ENCODE results near the gene FBXW5.

Gene FBXW5

DNA sequence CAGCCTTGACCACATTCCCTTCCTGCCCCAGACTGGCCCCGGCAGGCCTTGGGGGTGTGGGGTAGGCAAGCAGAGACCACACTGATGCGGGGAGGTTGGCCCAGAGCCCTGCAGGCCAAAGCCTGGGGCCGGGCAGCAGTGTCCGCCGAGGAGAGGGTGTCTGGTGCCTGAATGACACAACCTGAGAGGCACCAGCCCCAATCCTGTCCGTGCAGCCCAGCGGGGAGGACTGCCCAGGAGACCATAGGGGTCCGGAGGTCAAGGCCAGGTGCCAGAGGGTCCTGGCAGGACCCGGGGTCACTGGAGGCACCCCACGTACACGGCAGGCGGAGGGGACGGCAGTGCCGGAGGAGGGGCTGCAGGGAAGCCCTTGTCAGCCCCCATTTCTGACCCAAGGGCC lies 27.2 kb upstream of the FBXW5 start:
- H3K4me1 Mint-ChIP-seq, result peaks cover 15% of the 10 kb centered on the region
- no peak overlapping the region for H3K4me3 Mint-ChIP-seq
- DNase-seq, result no peak

DNA sequence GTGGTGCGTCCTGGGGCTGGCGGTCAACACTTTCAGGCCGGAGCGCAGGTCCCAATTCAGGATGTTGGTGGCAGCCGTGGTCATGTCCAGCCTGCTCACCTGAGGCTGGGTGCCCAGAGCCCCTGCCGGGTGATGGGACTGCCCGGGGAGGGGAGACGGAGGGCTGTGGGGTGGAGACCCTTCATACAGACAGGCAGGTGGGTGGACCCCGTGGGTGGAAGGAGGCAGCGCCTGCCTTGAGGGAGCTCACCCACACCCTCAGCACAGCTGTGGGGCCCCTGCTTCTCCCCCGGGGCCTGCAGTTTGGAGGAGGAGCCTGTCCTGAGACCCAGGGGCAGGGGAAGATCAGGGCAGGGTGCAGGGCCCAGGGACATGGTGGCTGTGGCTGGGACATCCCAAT lies 25.8 kb upstream of the FBXW5 start:
- no peak for ATAC-seq
- no peak overlapping the region for H3K4me3 Mint-ChIP-seq
- H3K9me3 Mint-ChIP-seq, result no peaks in the 10 kb centered on the region
- no peaks in the 10 kb centered on the region for H3K36me3 Mint-ChIP-seq (ENCODE audit: low read depth)
- H3K27me3 Mint-ChIP-seq, result no peaks in the 10 kb centered on the region
- DNase-seq, result no peak
- H3K27ac Mint-ChIP-seq, result no peak overlapping the region
- peaks cover 18% of the 10 kb centered on the region for H3K4me1 Mint-ChIP-seq

More for the DNA sequence above, 27.2 kb upstream of the FBXW5 start:
- Mint-ChIP-seq H3K27me3 (peaks cover 2% of the 10 kb centered on the region), H3K36me3 (ENCODE audit: low read depth) (no peaks in the 10 kb centered on the region), H3K9me3 (no peaks in the 10 kb centered on the region), H3K27ac (no peak overlapping the region)
- ATAC-seq, result no peak

DNA sequence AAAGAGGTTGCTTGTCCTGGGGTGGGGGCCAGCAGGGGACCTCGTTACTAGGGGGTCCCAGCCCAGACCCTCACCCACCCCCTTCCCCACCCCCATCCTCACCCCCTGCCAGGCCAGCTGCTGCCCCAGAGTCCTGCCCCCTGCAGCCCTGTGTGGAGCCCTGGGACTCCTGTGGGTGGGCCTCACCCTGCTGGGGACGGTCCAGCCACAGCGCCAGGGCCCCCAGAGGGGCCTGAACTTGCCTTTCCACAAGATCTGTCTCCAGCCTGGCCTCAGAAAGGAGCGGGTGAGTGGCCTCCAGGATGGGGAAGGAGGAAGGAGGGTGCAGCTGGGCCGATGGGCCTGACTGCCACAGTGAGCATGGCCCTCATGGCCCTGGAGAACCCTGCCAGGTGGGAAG lies 25.2 kb upstream of the FBXW5 start:
- Mint-ChIP-seq H3K36me3 (ENCODE audit: low read depth) (no peaks in the 10 kb centered on the region), H3K4me1 (peaks cover 15% of the 10 kb centered on the region), H3K9me3 (no peaks in the 10 kb centered on the region), H3K27me3 (no peaks in the 10 kb centered on the region), H3K4me3 (no peak overlapping the region), H3K27ac (no peak overlapping the region)
- ATAC-seq (no peak), DNase-seq (no peak)

DNA sequence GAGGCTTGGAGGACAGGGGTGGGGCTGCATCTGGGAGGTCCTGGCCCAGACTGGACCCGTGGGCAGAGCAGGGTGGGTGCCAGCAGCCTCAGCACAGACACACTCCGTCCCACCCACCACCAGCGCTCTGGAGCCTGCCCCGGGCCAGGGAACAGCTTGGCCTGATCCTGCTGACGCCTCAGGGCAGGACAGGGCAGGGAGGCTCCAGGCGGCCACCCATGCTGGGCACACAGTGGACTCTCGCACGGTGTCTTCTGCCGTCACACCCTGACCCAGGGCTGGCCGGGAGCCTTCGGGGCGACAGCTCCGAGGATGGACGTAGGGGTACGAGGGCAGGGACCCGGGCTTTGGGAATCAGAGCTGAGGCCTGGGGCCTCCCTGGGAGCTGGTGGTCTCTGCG lies 24.6 kb upstream of the FBXW5 start:
- ATAC-seq (no peak), DNase-seq (no peak)
- Mint-ChIP-seq H3K9me3 (no peaks in the 10 kb centered on the region), H3K4me1 (peaks cover 20% of the 10 kb centered on the region), H3K27ac (no peak overlapping the region), H3K4me3 (no peak overlapping the region), H3K27me3 (no peaks in the 10 kb centered on the region), H3K36me3 (ENCODE audit: low read depth) (no peaks in the 10 kb centered on the region)

DNA sequence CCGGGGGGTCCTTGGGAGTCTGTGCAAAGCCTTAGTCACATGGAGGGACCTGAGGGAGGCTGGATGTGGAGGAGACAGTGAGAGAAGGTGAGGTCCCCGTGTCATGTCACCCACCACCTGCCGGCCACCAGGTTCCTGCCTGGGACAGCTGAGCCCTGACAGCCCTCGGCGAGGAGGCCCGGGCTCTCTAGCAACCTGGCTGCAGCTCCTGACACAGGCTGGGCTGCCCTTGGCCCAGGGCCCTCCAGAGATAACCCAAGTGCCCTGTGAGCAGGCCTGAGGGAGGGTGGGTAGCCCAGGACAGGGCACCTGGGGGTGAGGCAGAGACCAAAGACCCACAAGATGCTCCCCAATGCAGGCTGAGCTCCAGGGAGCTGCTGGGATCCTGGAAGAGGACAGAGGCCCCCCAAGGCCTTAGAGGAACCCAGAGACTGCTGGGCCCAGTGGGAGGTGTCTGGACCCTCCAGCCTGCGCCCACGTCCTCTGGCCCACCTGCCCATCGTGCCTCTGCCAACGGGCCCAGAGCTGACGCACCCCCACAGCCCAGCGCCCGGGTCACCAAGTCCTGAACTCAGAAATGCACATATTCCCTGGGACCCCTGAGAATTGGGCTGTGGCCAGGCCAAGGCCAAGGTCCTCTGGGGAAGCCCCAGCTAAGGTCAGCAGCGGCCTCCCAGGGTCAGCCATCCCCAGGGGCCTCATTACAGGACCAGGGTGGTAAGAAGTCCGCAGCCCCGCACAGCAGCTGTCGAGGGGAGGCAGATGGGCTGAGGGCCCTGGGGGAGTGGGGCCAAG lies 24.0 kb upstream of the FBXW5 start:
- no peak for DNase-seq
- H3K36me3 Mint-ChIP-seq (ENCODE audit: low read depth), result no peaks in the 10 kb centered on the region
- no peaks in the 10 kb centered on the region for H3K9me3 Mint-ChIP-seq
- no peak overlapping the region for H3K4me3 Mint-ChIP-seq
- no peaks in the 10 kb centered on the region for H3K27me3 Mint-ChIP-seq
- no peak overlapping the region for H3K27ac Mint-ChIP-seq
- H3K4me1 Mint-ChIP-seq, result peaks cover 20% of the 10 kb centered on the region
- ATAC-seq, result no peak

DNA sequence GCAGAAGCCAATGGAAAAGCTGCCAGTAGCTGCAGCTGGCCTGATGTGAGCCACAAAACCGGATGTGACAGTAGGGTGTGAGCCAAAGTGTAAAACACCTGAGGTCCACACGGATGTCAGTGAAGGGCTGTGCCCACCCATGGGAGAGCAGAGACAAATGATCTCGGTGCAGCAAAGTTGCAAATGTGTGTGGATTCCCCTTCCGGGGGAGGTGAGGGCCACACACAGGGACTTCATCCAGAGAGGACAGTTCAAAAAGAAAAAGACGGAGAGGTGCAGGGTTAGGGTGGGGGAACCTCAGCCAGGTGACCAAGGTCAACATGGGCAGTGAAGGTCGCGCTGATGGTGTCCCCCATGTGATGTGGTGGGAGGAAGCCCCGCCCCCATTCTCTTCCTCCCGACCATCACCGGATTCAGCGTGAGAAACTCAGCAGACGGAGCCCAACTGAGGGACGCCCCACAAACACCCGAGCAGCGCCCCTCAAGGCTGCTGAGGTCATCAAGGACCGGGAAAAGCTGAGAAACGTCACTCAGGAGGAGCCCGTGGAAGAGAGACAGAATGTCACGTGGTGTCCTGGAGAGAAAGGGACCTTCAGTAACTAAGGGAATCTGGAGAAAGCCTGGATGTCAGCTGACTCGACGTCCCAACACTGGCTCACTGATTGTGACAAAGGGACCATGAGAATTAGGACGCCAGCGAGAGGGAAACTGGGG lies 21.4 kb upstream of the FBXW5 start:
- H3K27ac Mint-ChIP-seq, result peak overlapping the region; percentile 45
- ATAC-seq (peak; percentile 21), DNase-seq (no peak)
- no peaks in the 10 kb centered on the region for H3K36me3 Mint-ChIP-seq (ENCODE audit: low read depth)
- H3K27me3 Mint-ChIP-seq, result no peaks in the 10 kb centered on the region
- H3K4me3 Mint-ChIP-seq, result peak overlapping the region; percentile 65
- H3K9me3 Mint-ChIP-seq, result no peaks in the 10 kb centered on the region
- H3K4me1 Mint-ChIP-seq, result peaks cover 27% of the 10 kb centered on the region

DNA sequence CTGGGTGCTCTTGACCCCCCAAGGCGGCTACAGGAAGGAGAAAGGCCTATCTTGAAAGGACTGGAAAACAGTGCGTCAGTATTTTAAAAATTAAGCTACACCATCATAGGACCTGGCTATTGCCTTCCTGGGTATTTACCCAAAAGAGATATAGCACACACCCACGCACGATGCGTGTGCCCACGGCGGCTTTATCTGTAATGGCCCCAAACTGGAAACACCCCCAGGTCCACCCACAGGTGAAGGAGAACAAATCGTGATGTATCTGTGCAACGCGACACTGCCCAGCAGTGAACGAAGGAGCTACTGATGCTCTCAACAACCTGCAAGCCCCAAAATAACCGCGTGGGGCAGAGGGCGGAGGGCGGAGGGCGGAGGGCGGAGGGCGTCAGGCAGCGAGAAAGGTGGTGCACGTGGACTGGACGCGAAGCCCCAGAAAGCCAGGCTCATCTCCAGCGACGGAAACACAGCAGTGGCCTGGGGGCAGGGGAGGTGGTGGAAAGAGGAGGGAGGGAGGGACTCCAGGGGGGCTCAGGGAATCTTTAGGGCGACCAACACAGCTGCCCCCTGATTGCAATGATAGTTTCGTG lies 20.4 kb upstream of the FBXW5 start:
- Mint-ChIP-seq H3K4me1 (peaks cover 31% of the 10 kb centered on the region), H3K9me3 (no peaks in the 10 kb centered on the region), H3K36me3 (ENCODE audit: low read depth) (no peaks in the 10 kb centered on the region), H3K4me3 (no peak overlapping the region), H3K27ac (no peak overlapping the region), H3K27me3 (no peaks in the 10 kb centered on the region)
- DNase-seq, result no peak
- no peak for ATAC-seq

DNA sequence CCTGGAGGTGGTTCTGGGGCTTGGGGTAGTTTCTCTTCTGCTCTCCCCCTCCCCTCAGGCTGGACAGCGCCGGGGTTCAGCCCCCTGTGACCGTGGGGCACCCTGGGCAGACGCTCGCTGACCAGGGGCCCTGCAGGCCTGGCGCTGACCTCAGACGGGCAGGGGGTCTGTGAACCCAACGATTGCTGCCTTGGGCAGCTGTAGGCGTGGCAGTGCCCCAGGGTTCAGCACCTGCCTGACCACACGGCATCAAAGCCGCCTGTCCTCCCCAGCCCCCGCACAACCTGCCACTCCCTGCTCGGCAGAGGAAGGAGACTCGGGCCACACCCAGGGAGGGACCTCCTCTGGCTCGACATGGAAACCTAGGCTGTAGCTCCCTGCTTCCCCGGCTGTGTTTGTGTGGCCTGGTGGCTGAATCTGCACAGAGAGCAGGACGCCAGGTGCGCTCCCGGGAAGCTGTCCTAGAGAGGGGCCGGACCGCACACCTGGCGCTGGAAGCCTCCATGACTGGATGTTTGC lies 19.7 kb upstream of the FBXW5 start:
- H3K27ac Mint-ChIP-seq, result no peak overlapping the region
- H3K27me3 Mint-ChIP-seq, result no peaks in the 10 kb centered on the region
- no peaks in the 10 kb centered on the region for H3K9me3 Mint-ChIP-seq
- H3K36me3 Mint-ChIP-seq (ENCODE audit: low read depth), result no peaks in the 10 kb centered on the region
- ATAC-seq (no peak), DNase-seq (no peak)
- peaks cover 32% of the 10 kb centered on the region for H3K4me1 Mint-ChIP-seq
- H3K4me3 Mint-ChIP-seq, result no peak overlapping the region

DNA sequence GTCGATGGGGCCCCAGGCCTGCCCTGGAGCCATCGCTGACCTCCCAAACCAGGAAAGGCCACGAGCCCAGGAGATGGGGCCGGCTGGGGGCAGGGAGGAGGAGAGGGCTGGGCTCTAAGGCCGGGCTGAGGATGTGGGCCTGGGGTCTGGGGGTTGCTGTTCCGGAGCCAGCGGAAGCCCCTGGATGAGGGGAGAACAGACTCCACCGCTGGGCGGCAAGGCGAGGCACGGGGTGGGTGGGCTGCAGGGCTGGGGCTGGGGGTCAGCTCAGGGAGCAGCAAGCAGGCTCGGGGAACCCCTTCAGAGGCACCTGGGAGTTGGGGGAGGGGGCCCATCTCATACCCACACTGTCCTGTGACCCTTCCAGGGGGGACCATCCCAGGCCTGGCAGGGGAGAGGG lies 19.2 kb upstream of the FBXW5 start:
- Mint-ChIP-seq H3K4me3 (no peak overlapping the region), H3K4me1 (peaks cover 32% of the 10 kb centered on the region), H3K27me3 (no peaks in the 10 kb centered on the region), H3K9me3 (no peaks in the 10 kb centered on the region), H3K27ac (no peak overlapping the region), H3K36me3 (ENCODE audit: low read depth) (no peaks in the 10 kb centered on the region)
- DNase-seq (no peak), ATAC-seq (no peak)

DNA sequence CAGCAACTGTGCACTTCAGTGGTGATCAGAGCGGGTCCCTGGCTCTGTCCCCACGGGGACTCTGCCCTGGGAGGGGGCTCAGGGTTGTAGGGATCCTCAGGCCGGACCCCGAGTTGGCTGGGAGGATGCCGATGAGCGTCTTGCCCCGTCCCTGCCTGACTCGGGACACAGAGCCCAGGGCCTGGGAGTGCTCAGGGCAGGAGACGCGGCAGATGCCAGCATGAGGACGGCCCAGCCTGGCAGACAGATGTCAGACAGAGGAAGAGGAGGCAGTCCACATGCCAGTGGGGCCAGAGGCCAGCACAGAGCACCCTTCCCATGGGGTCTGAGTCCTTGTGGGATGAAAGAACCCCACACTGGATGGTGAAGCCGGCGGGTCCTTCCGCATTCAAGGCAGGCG lies 18.8 kb upstream of the FBXW5 start:
- no peak for ATAC-seq
- no peak overlapping the region for H3K4me3 Mint-ChIP-seq
- peaks cover 32% of the 10 kb centered on the region for H3K4me1 Mint-ChIP-seq
- H3K36me3 Mint-ChIP-seq (ENCODE audit: low read depth), result no peaks in the 10 kb centered on the region
- DNase-seq, result no peak
- no peaks in the 10 kb centered on the region for H3K9me3 Mint-ChIP-seq
- H3K27ac Mint-ChIP-seq, result no peak overlapping the region
- H3K27me3 Mint-ChIP-seq, result no peaks in the 10 kb centered on the region

DNA sequence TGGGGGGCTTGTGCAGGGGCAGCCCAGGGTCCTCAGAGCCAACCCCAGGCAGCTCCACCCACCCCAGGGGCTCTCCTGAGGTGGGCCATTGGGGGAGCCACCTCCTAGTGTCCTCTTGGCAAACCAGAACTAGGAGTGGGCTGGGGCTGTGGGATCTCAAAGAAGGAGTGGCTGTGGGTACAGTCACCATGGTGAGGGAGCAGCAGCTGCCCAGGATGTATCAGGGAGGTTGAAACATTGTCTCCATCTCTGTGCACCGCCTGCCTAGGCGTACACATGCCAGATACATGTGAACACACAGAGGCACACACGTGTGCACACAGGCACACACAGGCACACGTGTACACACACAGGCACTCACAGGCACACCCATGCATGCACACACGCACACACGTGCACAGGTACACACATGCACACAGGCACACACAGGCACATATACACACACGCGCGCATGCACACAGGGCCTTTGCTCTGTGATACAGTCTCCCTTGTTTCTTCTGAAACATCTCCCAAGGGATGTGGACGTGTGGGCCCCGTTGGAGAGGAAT lies 18.2 kb upstream of the FBXW5 start:
- H3K27ac Mint-ChIP-seq, result peak overlapping the region; percentile 42
- DNase-seq, result no peak
- H3K9me3 Mint-ChIP-seq, result no peaks in the 10 kb centered on the region
- no peak overlapping the region for H3K4me3 Mint-ChIP-seq
- no peaks in the 10 kb centered on the region for H3K27me3 Mint-ChIP-seq
- H3K36me3 Mint-ChIP-seq (ENCODE audit: low read depth), result no peaks in the 10 kb centered on the region
- no peak for ATAC-seq
- H3K4me1 Mint-ChIP-seq, result peaks cover 32% of the 10 kb centered on the region

DNA sequence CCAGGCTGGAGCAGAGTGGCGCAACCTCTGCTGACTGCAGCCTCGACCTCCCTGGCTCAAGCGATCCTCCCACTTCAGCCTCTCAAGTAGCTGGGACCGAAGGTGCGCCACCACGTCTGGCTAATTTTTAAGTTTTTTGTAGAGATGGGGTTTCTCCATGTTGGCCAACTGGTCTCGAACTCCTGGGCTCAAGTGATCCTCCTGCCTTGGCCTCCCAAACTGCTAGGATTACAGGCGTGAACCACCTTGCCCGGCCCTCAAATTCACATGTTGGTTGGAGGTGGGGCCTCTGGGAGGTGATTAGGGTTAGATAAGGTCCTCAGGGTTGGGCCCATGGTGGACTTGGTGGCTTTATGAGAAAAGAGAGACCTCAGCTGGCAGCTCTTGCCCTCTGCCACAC lies 17.6 kb upstream of the FBXW5 start:
- no peak for DNase-seq
- Mint-ChIP-seq H3K36me3 (ENCODE audit: low read depth) (no peaks in the 10 kb centered on the region), H3K4me3 (no peak overlapping the region), H3K27me3 (no peaks in the 10 kb centered on the region), H3K4me1 (peaks cover 32% of the 10 kb centered on the region), H3K9me3 (no peaks in the 10 kb centered on the region), H3K27ac (no peak overlapping the region)
- ATAC-seq, result no peak

DNA sequence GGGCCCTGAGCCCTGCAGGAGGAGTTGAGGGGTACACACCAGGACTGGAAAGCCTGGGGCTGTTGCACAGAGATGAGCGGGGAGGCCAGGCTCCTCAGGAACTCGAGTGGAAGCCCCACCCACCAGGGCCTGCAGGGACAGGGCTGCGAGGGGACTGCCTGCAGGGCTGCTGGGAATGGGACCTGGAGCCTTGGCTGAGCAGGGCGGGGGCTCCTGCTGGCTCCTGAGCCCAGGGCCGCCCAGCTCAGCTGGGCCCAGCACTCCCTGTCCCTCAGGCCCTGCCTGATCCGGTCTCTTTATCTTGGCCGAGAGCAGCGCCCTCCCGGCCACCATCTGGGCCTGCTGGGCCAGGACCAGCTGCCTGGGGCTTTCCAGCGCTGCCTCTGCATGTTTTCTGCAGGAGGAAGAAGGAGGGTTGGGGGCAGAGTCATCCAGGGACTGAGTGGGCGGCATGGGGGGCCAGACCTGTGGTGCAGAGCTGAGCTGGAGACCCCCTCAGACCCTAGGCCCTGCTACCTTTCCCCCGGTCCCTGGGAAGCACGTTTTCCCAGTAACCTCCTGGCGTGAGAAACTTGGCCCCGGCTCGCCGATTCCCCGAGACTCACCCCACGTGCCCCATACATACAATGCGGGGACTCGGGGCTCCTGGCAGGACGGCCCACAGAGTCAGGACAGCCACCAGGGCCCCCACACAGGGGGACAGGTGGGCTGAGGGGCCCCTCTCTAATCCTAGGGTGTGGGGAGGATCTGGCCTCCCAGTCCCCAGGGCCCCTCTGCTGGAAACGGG lies 16.9 kb upstream of the FBXW5 start:
- Mint-ChIP-seq H3K27ac (no peak overlapping the region), H3K4me3 (no peak overlapping the region), H3K9me3 (peaks cover 4% of the 10 kb centered on the region), H3K36me3 (ENCODE audit: low read depth) (peaks cover 2% of the 10 kb centered on the region), H3K27me3 (no peaks in the 10 kb centered on the region), H3K4me1 (peaks cover 30% of the 10 kb centered on the region)
- DNase-seq, result no peak
- no peak for ATAC-seq

DNA sequence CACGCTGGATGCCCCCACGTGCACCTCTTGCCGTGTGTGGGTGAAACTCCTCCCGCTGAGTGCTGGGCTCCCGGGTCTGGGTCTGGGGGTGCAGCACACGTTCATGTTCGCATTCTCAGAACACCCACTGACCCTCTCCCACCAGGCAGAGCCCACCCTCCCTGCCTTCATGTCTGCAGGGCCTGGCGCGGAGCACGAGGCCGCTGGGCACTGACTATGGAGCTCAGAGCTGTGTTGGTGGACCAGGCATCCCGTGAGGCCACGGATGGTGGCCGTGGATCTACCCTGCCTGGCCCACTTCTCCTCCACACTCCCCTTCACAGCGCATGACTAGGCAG lies 16.4 kb upstream of the FBXW5 start:
- H3K36me3 Mint-ChIP-seq (ENCODE audit: low read depth), result peaks cover 2% of the 10 kb centered on the region
- peaks cover 25% of the 10 kb centered on the region for H3K4me1 Mint-ChIP-seq

More for the DNA sequence above, 16.4 kb upstream of the FBXW5 start:
- Mint-ChIP-seq H3K27me3 (no peaks in the 10 kb centered on the region), H3K27ac (no peak overlapping the region), H3K9me3 (peaks cover 4% of the 10 kb centered on the region), H3K4me3 (no peak overlapping the region)
- DNase-seq (no peak), ATAC-seq (no peak)

Measured in activated naive CD8-positive, alpha-beta T cell treated with anti-CD3 and anti-CD28 coated beads, Interleukin-2, amount 50 U/mL, for 24 hours (primary cell).